SH-SY5Y (cell line): Measurements from ENCODE around the gene PPA2.

Source experiments
- GATA2 ChIP-seq: IDR thresholded peaks from 2 replicates; pipeline ENCODE4 v1.6.1; 2011; ENCODE audit warnings: mild to moderate bottlenecking, low read depth, low read length
- GATA3 ChIP-seq: IDR thresholded peaks from 2 replicates; pipeline ENCODE4 v1.6.1; 2011; ENCODE audit warnings: low read depth, mild to moderate bottlenecking, low read length, moderate library complexity

DNA sequence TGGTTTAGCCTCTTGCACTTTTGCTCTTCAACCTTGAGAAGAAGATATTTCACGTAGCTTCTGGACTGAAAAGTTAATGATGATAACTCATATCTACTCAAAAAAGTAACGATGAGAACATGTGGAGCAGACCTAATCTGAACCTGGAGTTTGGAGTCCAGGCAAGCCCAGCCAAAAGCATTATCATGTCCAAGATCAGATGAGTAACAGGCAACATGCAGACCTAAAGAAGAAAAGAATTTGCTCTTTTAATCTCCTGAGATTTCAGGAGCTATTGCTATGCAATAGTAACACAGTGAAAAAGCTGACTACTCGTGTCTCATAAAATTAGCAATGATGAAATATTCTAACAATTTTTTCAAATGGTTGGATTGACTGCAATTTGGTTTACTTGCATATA lies 21.8 kb upstream of the PPA2 start:
- TF ChIP-seq GATA2, result no peak
- TF ChIP-seq GATA3, result no peak
